Endometrial microvascular endothelial cells (primary cell): ENCODE measurements around the gene FAM83E. TPM values are rescaled to one million over a fixed set of nuclear protein-coding genes. Genes with fewer than 3 reads are reported as not detected.

Experiments
- in situ Hi-C: cut with HindIII; loops from 2 replicates; pipeline ENCODE4 v1.10.0; 2017; ENCODE audit warnings: low sequenced_read_pairs, low pct_unique_long_range_greater_than_20kb; ENCODE audit errors: inconsistent ontology term
- total RNA-seq: library from RNA; depleted of rRNA; stranded (reverse); fragments of >200 nt; gene quantifications from one replicate; pipeline ENCODE4 v1.2.3, GENCODE V29; 2015; ENCODE audit errors: inconsistent ontology term

The FAM83E gene
- total RNA-seq, 1 donor from 2014 or later, result not detected

GRCh38 chr19:48630296-48631063 is 15.6 kb upstream of the FAM83E start:
- in situ Hi-C loops, result no loop called here

GRCh38 chr19:48629599-48630295 is 14.9 kb upstream of the FAM83E start:
- in situ Hi-C loops, result no loop called here

- in situ Hi-C loops, result no loop called here
Measured at GRCh38 chr19:48629297-48629598, 14.4 kb upstream of the FAM83E start.

GRCh38 chr19:48628486-48629296 is 13.8 kb upstream of the FAM83E start:
- in situ Hi-C loops, result no loop called here

- in situ Hi-C loops, result no loop called here
Measured at GRCh38 chr19:48627865-48628314, 13.0 kb upstream of the FAM83E start.

GRCh38 chr19:48627201-48627864 is 12.5 kb upstream of the FAM83E start:
- in situ Hi-C loops, result no loop called here

GRCh38 chr19:48625891-48626327 is 11.0 kb upstream of the FAM83E start:
- in situ Hi-C loops, result no loop called here

GRCh38 chr19:48624791-48625723 is 10.2 kb upstream of the FAM83E start:
- in situ Hi-C loops, result loop anchor here (25.0 kb wide), 1 partner anchor 163 kb away; the partner anchor contains the start of genes CYTH2 and KCNJ14

GRCh38 chr19:48624067-48624594 is 9.3 kb upstream of the FAM83E start:
- in situ Hi-C loops, result loop anchor here (25.0 kb wide), 1 partner anchor 162 kb away; the partner anchor contains the start of genes CYTH2 and KCNJ14

GRCh38 chr19:48623556-48624066 is 8.7 kb upstream of the FAM83E start:
- in situ Hi-C loops, result loop anchor here (25.0 kb wide), 1 partner anchor 161 kb away; the partner anchor contains the start of genes CYTH2 and KCNJ14

- in situ Hi-C loops, result loop anchor here (25.0 kb wide), 1 partner anchor 158 kb away; the partner anchor contains the start of genes CYTH2 and KCNJ14
Measured at GRCh38 chr19:48619692-48620585, 5.1 kb upstream of the FAM83E start.

GRCh38 chr19:48618916-48619691 is 4.2 kb upstream of the FAM83E start, which contains the start of the genes RPL18 and SPHK2:
RPL18 (minus strand) TSS chr19:48619178; CDS start chr19:48619143, 35 bp downstream.
SPHK2 (plus strand) TSS chr19:48619506; CDS start chr19:48620515, 1,009 bp downstream.
- in situ Hi-C loops, result loop anchor here (25.0 kb wide), 1 partner anchor 157 kb away; the partner anchor contains the start of genes CYTH2 and KCNJ14

GRCh38 chr19:48618278-48618915 is 3.5 kb upstream of the FAM83E start:
- in situ Hi-C loops, result loop anchor here (25.0 kb wide), 1 partner anchor 156 kb away; the partner anchor contains the start of genes CYTH2 and KCNJ14

GRCh38 chr19:48617146-48617937 is 2.5 kb upstream of the FAM83E start:
- in situ Hi-C loops, result loop anchor here (25.0 kb wide), 1 partner anchor 155 kb away; the partner anchor contains the start of genes CYTH2 and KCNJ14
